PFSK-1 (cell line): ENCODE results near the gene COL18A1.

Source experiments
- SIN3A ChIP-seq: IDR thresholded peaks from 2 replicates; pipeline ENCODE4 v1.6.1; 2012; ENCODE audit warnings: mild to moderate bottlenecking, low read length, moderate library complexity, borderline replicate concordance; ENCODE audit not compliant: insufficient read depth
- TF ChIP-seq, protein P1 (sequence below), 2 experiments: IDR thresholded peaks; 2 replicates each; pipeline versions ENCODE4 v1.6.1 to v1.8.0; 2011 to 2012; ENCODE audit warnings: low read depth in 2 of 2, low read length in 2 of 2, control low read depth in 1 of 2, inconsistent platforms in 1 of 2, mild to moderate bottlenecking in 1 of 2, moderate library complexity in 1 of 2; ENCODE audit not compliant: insufficient read depth in 1 of 2

DNA sequence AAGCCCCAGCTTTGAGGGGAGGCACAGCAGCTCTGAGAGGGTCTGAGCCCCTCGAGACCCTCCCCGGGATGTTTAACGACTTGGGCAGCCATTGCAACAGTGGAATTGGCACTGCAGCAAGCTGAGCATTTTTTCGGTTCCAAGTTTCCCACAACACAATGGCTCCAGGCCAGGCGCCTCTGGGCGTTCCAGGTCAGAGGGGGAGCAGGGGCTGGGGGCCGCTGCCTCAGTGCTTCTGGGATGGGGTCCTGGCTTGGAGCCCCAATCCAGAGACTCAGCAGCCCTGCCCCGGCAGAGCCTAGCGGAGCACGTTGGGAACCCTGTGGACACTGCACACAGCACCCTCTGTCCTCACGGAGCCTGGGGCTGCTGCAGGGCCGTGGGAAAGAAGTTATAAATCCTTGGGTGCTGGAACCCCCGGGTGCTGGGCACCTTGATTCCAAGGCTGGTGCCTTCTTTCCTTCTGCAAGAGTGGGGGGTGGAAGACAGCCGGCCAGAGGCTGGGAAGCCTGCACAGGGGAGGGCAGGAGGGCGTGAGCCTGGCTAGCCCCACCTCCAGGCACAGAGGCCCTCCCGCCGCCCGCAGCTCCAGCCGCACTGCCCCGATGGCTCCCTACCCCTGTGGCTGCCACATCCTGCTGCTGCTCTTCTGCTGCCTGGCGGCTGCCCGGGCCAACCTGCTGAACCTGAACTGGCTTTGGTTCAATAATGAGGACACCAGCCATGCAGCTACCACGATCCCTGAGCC is 50.1 kb downstream of the COL18A1 start:
- TF ChIP-seq, protein P1, sequence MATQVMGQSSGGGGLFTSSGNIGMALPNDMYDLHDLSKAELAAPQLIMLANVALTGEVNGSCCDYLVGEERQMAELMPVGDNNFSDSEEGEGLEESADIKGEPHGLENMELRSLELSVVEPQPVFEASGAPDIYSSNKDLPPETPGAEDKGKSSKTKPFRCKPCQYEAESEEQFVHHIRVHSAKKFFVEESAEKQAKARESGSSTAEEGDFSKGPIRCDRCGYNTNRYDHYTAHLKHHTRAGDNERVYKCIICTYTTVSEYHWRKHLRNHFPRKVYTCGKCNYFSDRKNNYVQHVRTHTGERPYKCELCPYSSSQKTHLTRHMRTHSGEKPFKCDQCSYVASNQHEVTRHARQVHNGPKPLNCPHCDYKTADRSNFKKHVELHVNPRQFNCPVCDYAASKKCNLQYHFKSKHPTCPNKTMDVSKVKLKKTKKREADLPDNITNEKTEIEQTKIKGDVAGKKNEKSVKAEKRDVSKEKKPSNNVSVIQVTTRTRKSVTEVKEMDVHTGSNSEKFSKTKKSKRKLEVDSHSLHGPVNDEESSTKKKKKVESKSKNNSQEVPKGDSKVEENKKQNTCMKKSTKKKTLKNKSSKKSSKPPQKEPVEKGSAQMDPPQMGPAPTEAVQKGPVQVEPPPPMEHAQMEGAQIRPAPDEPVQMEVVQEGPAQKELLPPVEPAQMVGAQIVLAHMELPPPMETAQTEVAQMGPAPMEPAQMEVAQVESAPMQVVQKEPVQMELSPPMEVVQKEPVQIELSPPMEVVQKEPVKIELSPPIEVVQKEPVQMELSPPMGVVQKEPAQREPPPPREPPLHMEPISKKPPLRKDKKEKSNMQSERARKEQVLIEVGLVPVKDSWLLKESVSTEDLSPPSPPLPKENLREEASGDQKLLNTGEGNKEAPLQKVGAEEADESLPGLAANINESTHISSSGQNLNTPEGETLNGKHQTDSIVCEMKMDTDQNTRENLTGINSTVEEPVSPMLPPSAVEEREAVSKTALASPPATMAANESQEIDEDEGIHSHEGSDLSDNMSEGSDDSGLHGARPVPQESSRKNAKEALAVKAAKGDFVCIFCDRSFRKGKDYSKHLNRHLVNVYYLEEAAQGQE (IDR thresholded peaks at IDR 0.05; ENCODE audit: insufficient read depth in 1 of 2, low read depth in 2 of 2, low read length in 2 of 2) = no peak
- TF ChIP-seq SIN3A = no peak
